HG02763 (cell line): ENCODE results near the gene FRMD5.
"Not testable (repeated sequence)": the region's sequence is repeated elsewhere in the genome, so short reads cannot be mapped to it uniquely, and the experiment has no call there.

ENCODE experiments used
- ATAC-seq: cut with Tn5 transposase; IDR thresholded peaks from one replicate; pipeline ENCODE4 v1.9.1; 2021; ENCODE audit warnings: mild to moderate bottlenecking, moderate library complexity; ENCODE audit not compliant: unreplicated experiment

Gene FRMD5

DNA sequence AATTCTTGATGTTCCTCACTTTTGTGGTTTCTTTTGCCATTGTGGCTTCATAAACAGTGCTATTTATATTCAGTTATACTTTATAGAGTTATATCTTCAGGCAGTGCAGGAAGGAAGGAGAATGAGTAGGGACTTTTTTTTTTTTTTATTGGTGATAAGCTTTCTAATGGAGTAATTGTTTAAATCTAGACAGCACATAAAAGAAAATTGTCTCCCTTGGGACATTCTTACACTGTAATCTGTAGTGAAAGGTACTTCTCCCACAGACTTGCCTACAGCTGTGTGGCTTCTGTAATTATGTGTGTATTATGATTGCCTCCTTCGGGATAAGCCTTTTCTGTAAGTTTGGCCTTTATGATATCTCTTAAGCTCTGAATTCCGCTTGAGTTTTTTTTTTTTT, 326.7 kb downstream of the FRMD5 start:
- no peak for ATAC-seq

DNA sequence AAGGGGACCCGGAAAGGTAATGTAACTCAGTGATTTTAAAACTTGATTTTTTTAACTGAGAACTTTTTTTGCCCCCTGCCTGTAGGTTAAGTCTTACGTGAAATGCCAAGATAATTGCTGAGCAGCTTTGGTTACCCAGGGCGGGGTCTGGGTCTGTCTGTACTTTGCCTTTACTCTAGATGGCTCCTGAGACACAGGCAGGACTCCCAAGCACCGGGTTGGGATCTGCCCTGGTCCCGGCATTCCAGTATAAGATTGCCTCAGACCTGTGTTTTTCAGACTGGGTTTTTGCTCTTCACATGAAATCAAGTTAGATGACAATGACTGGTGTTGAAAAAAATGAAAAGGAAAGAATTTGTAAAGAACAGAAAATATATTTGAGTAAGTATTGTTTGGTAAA, 328.0 kb downstream of the FRMD5 start:
- ATAC-seq, result no peak

DNA sequence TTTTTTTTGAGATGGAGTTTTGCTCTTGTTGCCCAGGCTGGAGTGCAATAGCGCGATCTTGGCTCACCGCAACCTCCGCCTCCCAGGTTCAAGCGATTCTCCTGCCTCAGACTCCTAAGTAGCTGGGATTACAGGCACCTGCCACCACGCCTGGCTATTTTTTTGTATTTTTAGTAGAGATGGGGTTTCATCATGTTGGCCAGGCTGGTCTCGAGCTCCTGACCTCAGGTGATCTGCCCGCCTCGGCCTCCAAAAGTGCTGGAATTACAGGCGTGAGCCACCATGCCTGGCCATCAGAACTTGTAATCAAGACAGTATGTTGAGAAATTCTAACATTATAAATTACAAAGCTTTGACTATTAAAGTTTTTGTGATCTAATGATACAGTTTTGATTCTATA, 328.4 kb downstream of the FRMD5 start:
- not testable (repeated sequence) for ATAC-seq

DNA sequence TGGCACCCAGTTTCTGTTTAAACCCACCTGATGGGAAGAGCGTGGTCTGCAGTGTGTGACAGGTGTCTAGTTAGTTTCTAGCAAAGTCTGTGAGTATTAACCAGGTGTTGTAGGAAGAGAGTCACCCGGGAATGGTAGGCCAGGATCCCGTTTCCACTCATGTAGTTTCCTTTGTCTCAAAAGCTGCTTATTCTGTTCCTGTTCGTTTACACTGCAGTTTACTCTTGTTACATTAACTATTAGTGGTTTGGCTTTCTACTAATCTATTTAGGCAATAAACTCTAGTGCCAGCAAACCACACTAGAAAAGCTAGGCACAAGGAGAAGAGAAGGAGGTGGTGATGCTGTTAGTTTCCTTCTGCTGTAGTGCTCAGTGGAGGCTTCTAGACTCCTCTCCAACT, 335.5 kb downstream of the FRMD5 start:
- ATAC-seq, result no peak

DNA sequence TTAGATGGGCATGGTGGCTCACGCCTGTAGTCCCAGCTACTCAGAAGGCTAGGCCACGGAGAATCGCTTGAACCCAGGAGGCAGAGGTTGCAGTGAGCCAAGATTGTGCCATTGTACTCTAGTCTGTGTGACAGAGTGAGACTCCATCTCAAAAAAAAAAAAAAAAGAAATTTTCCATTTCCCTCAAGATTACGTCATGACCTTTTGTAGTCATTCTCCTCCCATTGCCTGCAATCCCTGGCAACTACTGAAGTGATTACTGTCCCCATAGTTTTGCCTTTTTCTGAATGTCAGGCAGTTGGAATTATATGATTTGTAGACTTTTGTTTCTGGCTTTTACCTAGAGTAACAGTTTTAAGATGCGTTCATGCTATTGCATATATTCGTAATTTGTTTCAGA, 340.3 kb downstream of the FRMD5 start:
- no peak for ATAC-seq

DNA sequence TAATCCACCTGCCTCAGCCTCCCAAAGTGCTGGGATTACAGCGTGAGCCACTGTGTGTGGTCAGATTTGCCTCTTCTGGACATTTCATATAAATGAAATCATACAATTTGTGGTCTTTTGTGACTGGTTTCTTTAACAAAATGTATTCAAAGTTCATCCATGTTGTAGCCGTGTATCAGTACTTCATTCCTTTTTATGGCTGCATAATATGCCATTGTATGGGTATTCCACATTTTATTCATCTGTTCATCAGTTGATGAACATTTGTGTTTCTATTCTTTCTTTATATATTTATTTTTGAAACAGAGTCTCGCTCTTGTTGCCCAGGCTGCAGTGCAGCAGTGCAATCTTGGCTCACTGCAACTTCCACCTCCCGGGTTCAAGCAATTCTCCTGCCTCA, 342.5 kb downstream of the FRMD5 start:
- ATAC-seq, result no peak

DNA sequence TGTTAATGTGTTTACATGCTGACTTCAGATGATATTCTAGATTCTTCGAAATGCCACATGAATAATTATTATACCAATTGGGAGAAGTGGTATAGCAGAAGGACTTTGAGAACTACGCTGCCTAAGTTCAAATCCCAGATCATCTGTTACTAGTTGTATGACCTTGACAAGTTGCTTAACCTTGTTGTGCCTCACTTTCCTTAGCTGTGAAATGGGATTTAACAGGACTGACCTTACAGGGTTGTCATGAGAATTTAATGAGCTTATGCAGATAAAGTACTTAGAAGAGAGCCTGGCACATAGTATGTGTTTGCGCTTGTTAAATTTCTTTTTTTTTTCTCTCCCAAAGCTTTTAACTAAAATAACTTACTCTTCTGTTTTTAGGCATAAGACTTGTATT, 343.8 kb downstream of the FRMD5 start:
- ATAC-seq, result no peak

DNA sequence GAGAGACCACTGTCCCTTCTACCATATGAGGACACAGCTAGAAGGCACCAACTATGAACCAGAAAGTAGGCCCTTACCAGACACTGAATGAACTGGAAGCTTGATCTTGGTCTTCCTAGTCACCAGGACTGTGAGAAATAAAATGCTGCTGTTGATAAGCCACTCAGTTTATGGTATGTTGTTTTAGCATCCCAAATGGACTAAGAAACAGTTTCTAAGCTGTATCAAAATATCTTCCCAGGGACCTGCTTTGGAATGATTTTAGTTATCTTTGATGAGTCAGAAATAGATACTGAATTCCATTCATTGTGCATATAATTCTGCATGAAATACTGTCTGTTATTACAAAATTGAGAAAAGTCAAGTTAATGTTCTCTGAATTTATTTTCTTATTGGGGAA, 349.6 kb downstream of the FRMD5 start:
- no peak for ATAC-seq

DNA sequence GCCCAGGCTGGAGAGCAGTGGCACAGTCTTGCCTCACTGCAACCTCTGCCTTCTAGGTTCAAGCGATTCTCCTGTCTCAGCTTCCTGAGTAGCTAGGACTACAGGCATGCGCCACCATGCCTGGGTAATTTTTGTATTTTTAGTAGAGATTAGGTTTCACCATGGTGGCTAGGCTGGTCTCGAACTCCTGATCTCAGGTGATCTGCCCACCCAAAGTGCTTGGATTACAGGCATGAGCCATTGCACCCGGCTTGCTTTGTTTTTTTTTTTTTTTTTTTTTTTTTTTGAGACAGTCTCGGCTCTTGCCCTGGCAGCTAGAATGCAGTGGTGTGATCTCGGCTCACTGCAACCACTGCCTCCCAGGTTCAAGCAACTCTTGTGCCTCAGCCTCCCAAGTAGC, 362.6 kb downstream of the FRMD5 start:
- ATAC-seq, result not testable (repeated sequence)

DNA sequence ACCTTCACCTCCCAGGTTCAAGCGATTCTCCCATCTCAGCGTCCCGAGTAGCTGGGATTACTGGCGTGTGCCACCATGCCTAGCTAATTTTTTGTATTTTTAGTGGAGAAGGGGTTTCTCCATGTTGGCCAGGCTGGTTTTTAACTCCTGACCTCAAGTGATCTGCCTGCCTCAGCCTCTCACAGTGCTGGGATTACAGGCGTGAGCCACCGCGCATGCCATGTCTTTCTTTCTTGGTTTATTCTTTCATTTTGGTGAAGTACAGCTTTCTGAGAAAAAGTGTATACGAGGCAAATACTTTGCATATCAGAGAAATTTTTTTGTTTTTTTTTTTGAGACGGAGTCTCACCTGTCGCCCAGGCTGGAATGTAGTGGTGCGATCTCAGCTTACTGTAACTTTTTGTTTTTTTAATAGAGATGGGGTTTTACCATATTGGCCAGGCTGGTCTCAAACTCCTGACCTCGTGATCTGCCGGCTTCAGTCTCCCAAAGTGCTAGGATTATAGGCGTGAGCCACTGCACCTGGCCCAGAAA, 363.5 kb downstream of the FRMD5 start:
- ATAC-seq, result not testable (repeated sequence)

DNA sequence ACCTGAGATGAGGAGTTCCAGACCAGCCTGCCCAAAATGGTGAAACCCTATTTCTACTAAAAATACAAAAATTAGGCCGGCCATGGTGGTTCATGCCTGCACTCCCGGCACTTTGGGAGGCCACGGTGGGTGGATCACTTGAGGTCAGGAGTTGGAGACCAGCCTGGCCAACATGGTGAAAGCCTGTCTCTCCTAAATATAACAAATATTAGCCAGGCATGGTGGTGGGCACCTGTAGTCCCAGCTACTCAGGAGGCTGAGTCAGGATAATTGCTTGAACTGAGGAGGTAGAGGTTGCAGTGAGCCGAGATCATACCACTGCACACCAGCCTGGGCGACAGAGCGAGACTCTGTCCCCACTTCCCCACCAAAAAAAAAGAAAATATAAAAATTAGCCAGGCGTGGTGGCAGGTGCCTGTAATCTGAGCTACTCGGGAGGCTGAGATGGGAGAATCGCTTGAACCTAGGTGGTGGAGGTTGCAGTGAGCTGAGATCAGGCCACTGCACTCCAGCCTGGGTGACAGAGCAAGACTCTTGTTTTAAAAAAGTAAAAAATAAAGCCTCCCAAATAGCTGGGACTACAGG, 364.3 kb downstream of the FRMD5 start:
- not testable (repeated sequence) for ATAC-seq

DNA sequence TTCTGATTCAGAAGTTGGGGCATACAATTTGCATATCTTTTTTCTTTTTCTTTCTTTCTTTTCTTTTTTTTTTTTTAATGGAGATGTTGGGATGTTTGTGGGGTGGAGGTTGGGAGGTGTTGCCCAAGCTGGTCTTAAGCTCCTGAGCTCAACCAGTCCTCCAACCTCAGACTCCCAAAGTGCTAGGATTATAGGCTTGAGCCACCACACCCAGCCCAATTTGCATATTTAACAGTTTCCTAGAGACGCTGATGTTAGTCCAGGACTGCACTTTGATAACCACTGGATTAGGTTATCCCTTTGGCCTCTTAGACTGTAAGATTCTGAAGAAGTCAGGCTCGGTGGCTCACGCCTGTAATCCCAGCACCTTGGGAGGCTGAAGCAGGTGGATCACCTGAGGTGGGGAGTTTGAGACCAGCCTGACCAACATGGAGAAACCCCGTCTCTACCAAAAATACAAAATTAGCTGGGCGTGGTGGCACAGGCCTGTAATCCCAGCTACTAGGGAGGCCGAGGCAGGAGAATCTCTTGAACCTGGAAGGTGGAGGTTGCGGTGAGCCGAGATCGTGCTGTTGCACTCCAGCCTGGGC, 365.0 kb downstream of the FRMD5 start:
- ATAC-seq, result not testable (repeated sequence)

DNA sequence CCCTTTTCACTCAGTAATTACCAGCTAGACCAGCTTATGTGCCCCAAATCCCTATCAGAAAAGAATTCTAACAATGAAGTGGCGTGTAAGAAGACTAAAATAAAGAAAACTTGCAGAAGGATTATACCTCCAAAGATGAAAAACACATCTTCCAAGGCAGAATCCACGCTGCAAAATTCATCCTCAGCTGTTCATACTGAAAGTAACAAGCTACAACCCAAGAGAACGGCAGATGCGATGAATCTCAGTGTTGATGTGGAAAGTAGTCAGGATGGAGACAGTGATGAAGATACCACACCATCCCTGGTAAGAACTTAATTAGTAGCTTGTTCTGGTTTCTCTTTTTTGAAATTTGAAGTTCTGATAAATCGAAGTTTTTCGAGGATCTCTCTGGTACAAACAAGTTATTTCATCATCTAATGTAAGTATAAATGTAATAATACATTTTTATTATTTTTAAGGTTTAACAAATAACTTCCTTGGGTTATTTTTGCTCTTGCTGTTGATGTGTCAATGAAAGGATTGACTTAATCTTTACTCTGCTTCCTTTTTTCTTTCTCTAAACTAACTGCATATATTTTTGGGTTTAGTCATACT, 366.9 kb downstream of the FRMD5 start:
- ATAC-seq, result no peak

DNA sequence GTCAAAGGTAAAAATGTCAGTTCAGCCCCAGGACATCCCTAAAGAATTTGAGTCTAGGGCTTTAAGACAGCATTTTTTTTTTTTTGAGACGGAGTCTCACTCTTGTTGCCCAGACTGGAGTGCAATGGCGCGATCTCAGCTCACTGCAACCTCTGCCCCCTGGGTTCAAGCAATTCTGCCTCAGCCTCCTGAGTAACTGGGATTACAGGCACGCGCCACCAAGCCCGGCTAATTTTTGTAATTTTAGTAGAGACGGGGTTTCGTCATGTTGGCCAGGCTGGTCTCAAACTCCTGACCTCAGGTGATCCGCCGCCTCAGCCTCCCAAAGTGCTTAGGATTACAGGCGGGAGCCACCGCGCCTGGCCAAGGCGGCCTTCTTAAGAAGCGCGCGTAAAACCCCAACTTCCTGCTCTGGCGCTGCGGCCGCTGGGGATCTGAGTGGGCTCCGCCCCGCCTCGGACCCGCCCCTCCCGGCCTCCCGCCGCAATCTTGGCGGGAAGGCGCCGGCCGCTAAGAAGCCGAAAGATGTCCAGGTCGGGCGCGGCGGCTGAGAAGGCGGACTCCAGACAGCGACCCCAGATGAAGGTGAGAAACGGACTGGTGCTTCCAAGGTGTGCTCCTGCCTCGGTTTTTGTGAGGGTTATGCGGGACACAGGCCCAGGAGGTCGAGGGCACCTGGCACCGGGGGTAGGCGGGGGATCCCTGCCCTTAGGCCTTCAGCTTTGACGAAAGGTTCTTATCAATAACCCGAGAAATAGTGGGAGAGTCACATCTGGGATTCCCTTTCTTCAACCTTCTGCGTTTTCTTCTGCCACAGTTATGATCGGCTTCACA, 368.3 kb downstream of the FRMD5 start, which contains the start of gene WDR76:
Gene WDR76, plus strand, starts transcription at position 495 of the 834 bp plus-strand sequence. Its CDS starts 31 bp downstream, at position 526.
- ATAC-seq, result peak; percentile 56

DNA sequence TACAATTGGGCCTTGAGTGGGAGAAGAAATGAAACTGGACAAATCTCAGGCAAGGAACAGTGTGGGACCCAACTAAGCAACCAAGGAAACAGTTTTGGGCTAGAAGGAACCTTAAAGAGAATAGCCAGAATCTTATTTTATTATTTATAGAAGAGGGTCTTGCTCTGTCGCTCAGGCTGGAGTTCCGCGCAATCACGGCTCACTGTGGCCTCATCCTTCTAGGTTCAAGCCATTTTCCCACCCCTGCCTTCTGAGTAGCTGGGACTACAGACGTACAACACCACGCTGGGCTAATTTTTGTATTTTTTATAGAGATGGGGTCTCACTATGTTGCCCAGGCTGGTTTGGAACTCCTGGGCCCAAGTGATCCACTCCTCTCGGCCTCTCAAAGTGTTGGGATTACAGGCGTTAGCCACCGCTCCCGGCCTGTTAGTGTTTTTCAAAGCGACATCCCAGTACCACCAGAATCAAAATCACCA, 369.0 kb downstream of the FRMD5 start:
- no peak for ATAC-seq

DNA sequence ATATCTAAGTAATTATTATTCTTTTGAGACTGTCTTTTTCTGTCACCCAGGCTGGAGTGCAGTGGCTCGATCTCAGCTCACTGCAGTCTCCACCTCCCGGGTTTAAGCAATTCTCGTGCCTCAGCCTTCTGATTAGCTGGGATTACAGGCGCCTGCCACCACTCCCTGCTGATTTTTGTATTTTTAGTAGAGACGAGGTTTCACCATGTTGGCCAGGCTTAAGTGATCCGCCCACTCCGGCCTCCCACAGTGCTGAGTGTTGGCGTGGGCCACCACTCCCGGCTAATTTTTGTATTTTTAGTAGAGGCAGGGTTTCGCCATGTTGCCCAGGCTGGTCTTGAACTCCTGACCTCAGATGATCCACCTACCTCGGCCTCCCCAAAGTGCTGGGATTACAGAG, 369.8 kb downstream of the FRMD5 start:
- not testable (repeated sequence) for ATAC-seq

DNA sequence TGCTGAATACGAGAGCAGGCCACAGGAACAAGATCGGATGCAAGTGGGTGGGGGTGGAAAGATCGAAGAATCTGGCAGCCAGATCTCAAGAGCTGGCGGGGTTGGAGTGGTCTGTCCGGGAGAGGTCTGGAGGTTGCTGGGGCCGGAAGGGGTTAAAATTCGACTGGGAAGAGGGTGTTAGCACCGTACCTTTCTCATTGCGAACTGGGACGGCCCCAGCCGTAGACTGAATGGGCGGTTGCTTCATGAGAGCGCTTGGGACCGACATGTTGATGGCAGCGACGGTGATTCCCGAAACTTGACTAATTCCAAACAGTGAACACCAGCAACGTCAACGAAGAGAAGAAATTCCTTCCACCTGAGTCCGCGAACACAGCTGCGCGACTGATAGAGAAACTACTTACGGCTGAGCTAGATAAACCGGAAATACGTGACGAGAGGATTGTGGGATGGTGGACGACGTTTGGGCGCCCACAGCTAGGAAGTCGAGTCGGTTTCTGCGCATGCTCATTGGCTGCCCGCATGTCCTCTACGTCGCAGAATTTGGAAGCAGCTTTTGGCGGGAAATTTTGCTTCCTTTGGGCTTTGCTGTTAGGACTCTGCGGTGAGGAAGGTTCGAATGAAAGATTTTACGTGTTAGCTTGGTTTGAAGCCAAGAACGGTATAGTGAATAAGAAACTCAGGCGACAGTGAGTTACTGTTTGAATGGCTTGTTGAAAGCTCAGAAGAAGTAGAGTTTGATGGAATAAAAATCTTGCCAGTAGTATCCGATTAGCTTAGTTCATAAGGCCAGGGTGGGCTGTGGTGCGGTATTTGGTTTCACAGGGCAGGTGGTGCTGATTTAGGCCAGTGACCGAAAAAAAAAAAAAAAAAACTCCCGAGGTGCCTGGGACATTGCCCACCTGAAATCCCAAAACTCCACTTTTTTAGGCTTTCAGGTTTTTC, 370.5 kb downstream of the FRMD5 start, which contains the start of gene MFAP1:
Gene MFAP1, minus strand, starts transcription at position 389 of the 945 bp plus-strand sequence. Its CDS starts 121 bp downstream, at position 268.
- peak; percentile 81 for ATAC-seq

DNA sequence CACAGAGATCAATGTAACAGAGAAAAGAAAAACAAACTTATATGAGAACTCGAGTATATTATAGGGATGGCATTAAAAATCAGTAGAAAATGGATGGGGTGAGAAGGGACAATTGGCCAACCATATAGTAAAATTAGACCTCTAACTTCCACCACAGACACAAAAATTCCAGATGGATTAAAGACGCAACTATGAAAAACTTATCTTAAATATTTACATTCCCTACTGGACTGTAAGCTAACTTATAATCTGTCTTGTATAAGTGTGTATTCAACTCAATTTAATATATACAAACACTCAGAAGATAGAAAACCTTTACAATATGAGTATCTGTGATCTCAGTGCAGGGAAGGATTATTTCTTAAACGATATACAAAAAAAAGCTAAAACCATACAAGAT, 373.6 kb downstream of the FRMD5 start:
- ATAC-seq, result no peak
